Fibroblast of peridontal ligament (primary cell): ENCODE measurements around the gene MYH10.
"Not testable (repeated sequence)": the region's sequence is repeated elsewhere in the genome, so short reads cannot be mapped to it uniquely, and the experiment has no call there.

ENCODE experiments used
- DNase-seq: peaks from one replicate; pipeline ENCODE4 v3.0.0-alpha.2; 2010; ENCODE audit errors: extremely low read depth

MYH10 gene

GRCh38 chr17:8556074-8556473 is 74.5 kb downstream of the MYH10 start:
- DNase-seq: no peak

- peak; percentile 35 for DNase-seq
Observed at GRCh38 chr17:8555062-8555461, 75.5 kb downstream of the MYH10 start.

GRCh38 chr17:8552577-8553320 is 77.8 kb downstream of the MYH10 start:
- no peak for DNase-seq

- DNase-seq: peak; percentile 92
Observed at GRCh38 chr17:8542599-8543502, 87.7 kb downstream of the MYH10 start.

GRCh38 chr17:8539976-8540375 is 90.5 kb downstream of the MYH10 start:
- not testable (repeated sequence) for DNase-seq

GRCh38 chr17:8537734-8538133 is 92.8 kb downstream of the MYH10 start:
- no peak for DNase-seq

GRCh38 chr17:8534498-8535188 is 95.9 kb downstream of the MYH10 start:
- DNase-seq: no peak

GRCh38 chr17:8532021-8532420 is 98.5 kb downstream of the MYH10 start:
- DNase-seq: no peak

GRCh38 chr17:8522577-8522976 is 107.9 kb downstream of the MYH10 start:
- no peak for DNase-seq

- peak; percentile 25 for DNase-seq
Observed at GRCh38 chr17:8520981-8521380, 109.5 kb downstream of the MYH10 start.

GRCh38 chr17:8518850-8519249 is 111.7 kb downstream of the MYH10 start:
- no peak for DNase-seq

- no peak for DNase-seq
Observed at GRCh38 chr17:8518326-8518725, 112.2 kb downstream of the MYH10 start.

- DNase-seq: no peak
Observed at GRCh38 chr17:8514801-8515200, 115.7 kb downstream of the MYH10 start.

- DNase-seq: no peak
Observed at GRCh38 chr17:8506145-8506544, 124.4 kb downstream of the MYH10 start.

GRCh38 chr17:8504460-8505207 is 125.9 kb downstream of the MYH10 start:
- DNase-seq: no peak

GRCh38 chr17:8503807-8504206 is 126.7 kb downstream of the MYH10 start:
- DNase-seq: no peak

- no peak for DNase-seq
Observed at GRCh38 chr17:8503368-8503767, 127.2 kb downstream of the MYH10 start.

GRCh38 chr17:8502126-8502525 is 128.4 kb downstream of the MYH10 start:
- DNase-seq: no peak

GRCh38 chr17:8500609-8501008 is 129.9 kb downstream of the MYH10 start:
- no peak for DNase-seq

GRCh38 chr17:8499614-8500013 is 130.9 kb downstream of the MYH10 start:
- no peak for DNase-seq

GRCh38 chr17:8499171-8499570 is 131.4 kb downstream of the MYH10 start:
- DNase-seq: no peak

GRCh38 chr17:8496081-8496480 is 134.4 kb downstream of the MYH10 start:
- no peak for DNase-seq
